Astrocyte (in vitro differentiated cells and primary cell): ENCODE measurements around the gene EEF2KMT.
A peak's percentile ranks its signal among the peaks of the same experiment; 100 is the strongest.

Source experiments
- CTCF ChIP-seq: IDR thresholded peaks from 2 replicates; pipeline ENCODE4 v1.5.1; 2011; ENCODE audit warnings: low read depth, mild to moderate bottlenecking, inconsistent platforms, low read length, moderate library complexity; ENCODE audit not compliant: insufficient read depth
- EZH2 ChIP-seq: IDR thresholded peaks from 2 replicates; pipeline ENCODE4 v1.6.1; 2012; ENCODE audit warnings: mild to moderate bottlenecking, low read length, inconsistent platforms; ENCODE audit not compliant: insufficient read depth

GRCh38 chr16:5056352-5056751 is 41.2 kb downstream of the EEF2KMT start:
- TF ChIP-seq CTCF (peak; percentile 34), EZH2 (no peak)
